ENCODE results near the gene KCNJ15. TPM values are rescaled to one million over a fixed set of nuclear protein-coding genes. Genes with fewer than 3 reads are reported as not detected.
"Not testable (repeated sequence)": the region's sequence is repeated elsewhere in the genome, so short reads cannot be mapped to it uniquely, and the experiment has no call there.

KCNJ15 gene
- total RNA-seq, 1 donor from 2014 or later = 27.5 TPM

GRCh38 chr21:38246511-38246910, 10.3 kb upstream of the KCNJ15 start:
- no peak for TF ChIP-seq CTCF (IDR thresholded peaks at IDR 0.05; ENCODE audit: insufficient read depth, low read length, poor library complexity, severe bottlenecking)
- Histone ChIP-seq H3K4me3 (ENCODE audit: low read depth, low read length) (no peak overlapping the region), H3K27me3 (ENCODE audit: control insufficient read depth, insufficient read depth, low read length) (no peaks in the 10 kb centered on the region), H3K36me3 (ENCODE audit: control insufficient read depth, insufficient read depth, low read length) (no peaks in the 10 kb centered on the region)
- DNase-seq (ENCODE audit: low read depth) = no peak

GRCh38 chr21:38247054-38247453, 9.7 kb upstream of the KCNJ15 start:
- DNase-seq (ENCODE audit: low read depth); H3K27me3 ChIP-seq (ENCODE audit: control insufficient read depth, insufficient read depth, low read length); H3K36me3 ChIP-seq (ENCODE audit: control insufficient read depth, insufficient read depth, low read length); H3K4me3 ChIP-seq (ENCODE audit: low read depth, low read length): not testable (repeated sequence)

GRCh38 chr21:38247738-38248510, 8.9 kb upstream of the KCNJ15 start:
- Histone ChIP-seq H3K4me3 (ENCODE audit: low read depth, low read length) (no peak overlapping the region), H3K27me3 (ENCODE audit: control insufficient read depth, insufficient read depth, low read length) (no peaks in the 10 kb centered on the region), H3K36me3 (ENCODE audit: control insufficient read depth, insufficient read depth, low read length) (no peaks in the 10 kb centered on the region)
- no peak for TF ChIP-seq CTCF (IDR thresholded peaks at IDR 0.05; ENCODE audit: insufficient read depth, low read length, poor library complexity, severe bottlenecking)
- DNase-seq (ENCODE audit: low read depth) = no peak

- TF ChIP-seq CTCF (IDR thresholded peaks at IDR 0.05; ENCODE audit: insufficient read depth, low read length, poor library complexity, severe bottlenecking) = no peak
- Histone ChIP-seq H3K27me3 (ENCODE audit: control insufficient read depth, insufficient read depth, low read length) (no peaks in the 10 kb centered on the region), H3K36me3 (ENCODE audit: control insufficient read depth, insufficient read depth, low read length) (no peaks in the 10 kb centered on the region), H3K4me3 (ENCODE audit: low read depth, low read length) (no peak overlapping the region)
- no peak for DNase-seq (ENCODE audit: low read depth)
These were observed 7.5 kb upstream of the KCNJ15 start for GRCh38 chr21:38249256-38249655.

- DNase-seq (ENCODE audit: low read depth) = no peak
- H3K36me3 ChIP-seq (ENCODE audit: control insufficient read depth, insufficient read depth, low read length) = no peaks in the 10 kb centered on the region
- no peak for TF ChIP-seq CTCF (IDR thresholded peaks at IDR 0.05; ENCODE audit: insufficient read depth, low read length, poor library complexity, severe bottlenecking)
- H3K27me3 ChIP-seq (ENCODE audit: control insufficient read depth, insufficient read depth, low read length) = no peaks in the 10 kb centered on the region
- H3K4me3 ChIP-seq (ENCODE audit: low read depth, low read length) = no peak overlapping the region
These were observed 7.0 kb upstream of the KCNJ15 start for GRCh38 chr21:38249696-38250278.

GRCh38 chr21:38250991-38251418, 5.8 kb upstream of the KCNJ15 start:
- TF ChIP-seq CTCF (IDR thresholded peaks at IDR 0.05; ENCODE audit: insufficient read depth, low read length, poor library complexity, severe bottlenecking) = no peak
- H3K4me3 ChIP-seq (ENCODE audit: low read depth, low read length) = no peak overlapping the region
- DNase-seq (ENCODE audit: low read depth) = peak; percentile 45
- no peaks in the 10 kb centered on the region for H3K36me3 ChIP-seq (ENCODE audit: control insufficient read depth, insufficient read depth, low read length)
- H3K27me3 ChIP-seq (ENCODE audit: control insufficient read depth, insufficient read depth, low read length) = no peaks in the 10 kb centered on the region
